CD4-positive, alpha-beta T cell (primary cell): Measurements from ENCODE around the gene NTM. TPM values are rescaled to one million over a fixed set of nuclear protein-coding genes. Genes with fewer than 3 reads are reported as not detected.

Experiments used
- ATAC-seq: fragments of 200-7000 bp; cut with Tn5 transposase; one replicate; pipeline ENCODE4 v1.10.0; 2022; ENCODE audit warnings: mild to moderate bottlenecking; ENCODE audit not compliant: poor library complexity
- CTCF ChIA-PET: fragments of 350-600 bp; sonication (Branson Sonifier 250); formaldehyde crosslinking; loops from one replicate; lab custom pipeline; 2021; ENCODE audit warnings: antibody characterized with exemption, inconsistent platforms; lab: Charles Lee
- POLR2A ChIA-PET: fragments of 350-600 bp; sonication (Branson Sonifier 250); formaldehyde crosslinking; loops from one replicate; lab custom pipeline; 2021; ENCODE audit warnings: antibody characterized with exemption, inconsistent platforms; lab: Charles Lee
- DNase-seq, 14 experiments: peaks; one replicate each; pipeline ENCODE4 v3.0.0-alpha.2; 2013 to 2020; ENCODE audit warnings: mixed read lengths in 2 of 14
- H3K27ac ChIP-seq, 2 donors: one replicate each; pipeline versions ENCODE4 v1.5.1 to v1.7.0; 2013; ENCODE audit warnings: low read length in 2 of 2, low read depth in 1 of 2, mild to moderate bottlenecking in 1 of 2
- H3K27me3 ChIP-seq, 2 experiments: 1 replicate in 1 of 2; 2 replicates in 1 of 2; pipeline versions ENCODE4 v1.6.1 to v1.7.0; 2013; ENCODE audit warnings: low read length in 2 of 2, control low read depth in 1 of 2, mild to moderate bottlenecking in 1 of 2, moderate library complexity in 1 of 2; ENCODE audit not compliant: insufficient read depth in 2 of 2, control insufficient read depth in 1 of 2
- H3K36me3 ChIP-seq: one replicate; pipeline ENCODE4 v1.6.1; 2013; ENCODE audit warnings: low read length, control low read depth; ENCODE audit not compliant: insufficient read depth
- H3K4me1 ChIP-seq: one replicate; pipeline ENCODE4 v1.6.1; 2013; ENCODE audit warnings: low read length, control low read depth; ENCODE audit not compliant: insufficient read depth
- H3K4me3 ChIP-seq: one replicate; pipeline ENCODE4 v1.5.1; 2013; ENCODE audit warnings: mild to moderate bottlenecking, low read length, moderate library complexity
- H3K9me3 ChIP-seq, 2 experiments: 1 replicate in 1 of 2; 2 replicates in 1 of 2; pipeline versions ENCODE4 v1.6.1 to v1.7.0; 2013; ENCODE audit warnings: low read length in 2 of 2, mild to moderate bottlenecking in 2 of 2, control low read depth in 1 of 2, moderate library complexity in 1 of 2; ENCODE audit not compliant: control insufficient read depth in 1 of 2, insufficient read depth in 1 of 2
- H3K27ac Mint-ChIP-seq: one replicate; pipeline ENCODE4 v1.8.0; 2020; ENCODE audit warnings: mixed read lengths
- H3K27me3 Mint-ChIP-seq: one replicate; pipeline ENCODE4 v1.8.0; 2021; ENCODE audit warnings: mixed read lengths
- H3K36me3 Mint-ChIP-seq: one replicate; pipeline ENCODE4 v1.8.0; 2021; ENCODE audit warnings: low read depth, mixed read lengths
- H3K4me1 Mint-ChIP-seq: one replicate; pipeline ENCODE4 v1.8.0; 2021; ENCODE audit warnings: low read depth, mixed read lengths
- H3K4me3 Mint-ChIP-seq: one replicate; pipeline ENCODE4 v1.8.0; 2020; ENCODE audit warnings: mild to moderate bottlenecking, mixed read lengths
- H3K9me3 Mint-ChIP-seq: one replicate; pipeline ENCODE4 v1.8.0; 2020; ENCODE audit warnings: mixed read lengths
- intact Hi-C, 2 experiments: fragments of 100-400 bp; cut with DNase I in 1 of 2; cut with micrococcal nuclease in 1 of 2; formaldehyde crosslinking; loops; one replicate each; pipeline versions ENCODE4 v1.15.1 to v1.9.0; 2023 to 2025; cut with DNase I, micrococcal nuclease
- total RNA-seq, 174 experiments: library from RNA in 2 of 174; stranded (reverse) in 2 of 174; gene quantifications; one replicate each; pipeline ENCODE4 v1.2.3 and lab custom pipeline; 2021 to 2026
- TF ChIP-seq, protein P1 (sequence below): fragments of 200-600 bp; IDR thresholded peaks from one replicate; pipeline ENCODE4 v1.8.0; 2022; ENCODE audit warnings: antibody characterized with exemption, mild to moderate bottlenecking

Gene NTM
- total RNA-seq, 2 experiments from 2014 or later: not detected

GRCh38 chr11:131704682-131705081 is 334.3 kb downstream of the NTM start:
- Mint-ChIP-seq H3K9me3 (peaks cover 7% of the 10 kb centered on the region), H3K4me3 (no peak overlapping the region), H3K4me1 (no peaks in the 10 kb centered on the region), H3K27me3 (peaks cover 11% of the 10 kb centered on the region), H3K36me3 (no peaks in the 10 kb centered on the region), H3K27ac (no peak overlapping the region)
- ChIA-PET POLR2A (no interaction called here), CTCF (no interaction called here)
- Histone ChIP-seq H3K27ac (no peak overlapping the region), H3K36me3 (no peaks in the 10 kb centered on the region), H3K9me3 (peaks cover 3 to 8% of the 10 kb centered on the region in 2 experiments), H3K4me3 (no peak overlapping the region), H3K4me1 (no peaks in the 10 kb centered on the region), H3K27me3 (no peaks in the 10 kb centered on the region)
- intact Hi-C loops: no loop called here
- ATAC-seq (no peak), DNase-seq (no peak)
- TF ChIP-seq, protein P1, sequence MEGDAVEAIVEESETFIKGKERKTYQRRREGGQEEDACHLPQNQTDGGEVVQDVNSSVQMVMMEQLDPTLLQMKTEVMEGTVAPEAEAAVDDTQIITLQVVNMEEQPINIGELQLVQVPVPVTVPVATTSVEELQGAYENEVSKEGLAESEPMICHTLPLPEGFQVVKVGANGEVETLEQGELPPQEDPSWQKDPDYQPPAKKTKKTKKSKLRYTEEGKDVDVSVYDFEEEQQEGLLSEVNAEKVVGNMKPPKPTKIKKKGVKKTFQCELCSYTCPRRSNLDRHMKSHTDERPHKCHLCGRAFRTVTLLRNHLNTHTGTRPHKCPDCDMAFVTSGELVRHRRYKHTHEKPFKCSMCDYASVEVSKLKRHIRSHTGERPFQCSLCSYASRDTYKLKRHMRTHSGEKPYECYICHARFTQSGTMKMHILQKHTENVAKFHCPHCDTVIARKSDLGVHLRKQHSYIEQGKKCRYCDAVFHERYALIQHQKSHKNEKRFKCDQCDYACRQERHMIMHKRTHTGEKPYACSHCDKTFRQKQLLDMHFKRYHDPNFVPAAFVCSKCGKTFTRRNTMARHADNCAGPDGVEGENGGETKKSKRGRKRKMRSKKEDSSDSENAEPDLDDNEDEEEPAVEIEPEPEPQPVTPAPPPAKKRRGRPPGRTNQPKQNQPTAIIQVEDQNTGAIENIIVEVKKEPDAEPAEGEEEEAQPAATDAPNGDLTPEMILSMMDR: no peak

DNA sequence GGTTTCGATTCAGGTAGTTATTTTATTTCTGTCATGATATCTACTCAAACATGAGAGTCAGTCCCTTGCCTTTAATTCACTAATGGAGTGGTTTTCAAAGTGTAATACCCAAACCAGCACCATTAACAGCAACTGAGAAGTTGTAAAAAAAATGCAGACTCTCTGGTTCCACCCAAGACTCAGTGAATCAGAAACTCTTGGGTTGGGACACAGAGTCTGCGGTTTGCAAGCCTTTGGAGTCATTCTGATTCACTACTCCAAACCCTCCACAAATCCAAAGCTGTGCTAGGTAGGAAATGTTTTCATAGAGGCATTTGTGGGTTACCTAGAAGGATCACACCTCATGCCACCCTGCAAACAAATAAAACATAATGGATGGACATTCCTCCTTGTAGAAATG is 340.1 kb downstream of the NTM start:
- TF ChIP-seq, protein P1: no peak
- Histone ChIP-seq H3K9me3 (peaks cover 0 to 4% of the 10 kb centered on the region in 2 experiments), H3K27me3 (no peaks in the 10 kb centered on the region), H3K4me1 (no peaks in the 10 kb centered on the region), H3K4me3 (no peak overlapping the region), H3K36me3 (no peaks in the 10 kb centered on the region), H3K27ac (no peak overlapping the region)
- H3K27me3 Mint-ChIP-seq: no peaks in the 10 kb centered on the region
- no peaks in the 10 kb centered on the region for H3K4me1 Mint-ChIP-seq
- no peak overlapping the region for H3K27ac Mint-ChIP-seq
- ChIA-PET POLR2A (no interaction called here), CTCF (no interaction called here)
- H3K36me3 Mint-ChIP-seq: no peaks in the 10 kb centered on the region
- no peak for ATAC-seq
- intact Hi-C loops: no loop called here
- DNase-seq: no peak
- H3K4me3 Mint-ChIP-seq: no peak overlapping the region
- peaks cover under 1% of the 10 kb centered on the region for H3K9me3 Mint-ChIP-seq

DNA sequence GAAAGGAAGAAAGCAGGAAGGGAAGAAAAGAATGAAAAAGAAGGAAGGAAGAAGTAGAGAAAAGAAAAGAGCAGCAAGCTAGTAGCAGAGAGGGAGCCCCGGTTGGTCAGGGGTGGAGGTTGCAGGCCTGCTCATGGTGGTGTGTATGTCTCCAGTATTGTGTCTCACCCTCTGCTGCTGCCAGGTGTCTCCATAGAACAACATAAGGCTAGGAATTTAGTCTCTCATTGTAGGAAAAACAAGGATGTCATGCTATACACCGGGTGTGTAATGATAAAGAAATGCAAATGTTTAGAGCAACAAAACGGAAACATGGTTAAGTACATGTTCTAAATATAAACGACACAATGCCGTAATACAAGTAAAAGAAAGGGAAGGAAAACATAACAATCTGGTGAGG is 342.5 kb downstream of the NTM start:
- H3K4me1 Mint-ChIP-seq: no peaks in the 10 kb centered on the region
- TF ChIP-seq, protein P1: no peak
- no peak overlapping the region for H3K4me3 Mint-ChIP-seq
- CTCF ChIA-PET: no interaction called here
- no peaks in the 10 kb centered on the region for H3K36me3 Mint-ChIP-seq
- DNase-seq (no peak), ATAC-seq (no peak)
- no peak overlapping the region for H3K27ac ChIP-seq
- POLR2A ChIA-PET: no interaction called here
- H3K9me3 Mint-ChIP-seq: peaks cover 2% of the 10 kb centered on the region
- H3K9me3 ChIP-seq: peaks cover 0 to 4% of the 10 kb centered on the region in 2 experiments
- intact Hi-C loops: no loop called here
- no peaks in the 10 kb centered on the region for H3K27me3 ChIP-seq
- H3K36me3 ChIP-seq: no peaks in the 10 kb centered on the region
- H3K27me3 Mint-ChIP-seq: no peaks in the 10 kb centered on the region
- H3K4me1 ChIP-seq: no peaks in the 10 kb centered on the region
- no peak overlapping the region for H3K4me3 ChIP-seq
- H3K27ac Mint-ChIP-seq: no peak overlapping the region
